Placental pericyte (primary cell): ENCODE results near the gene PYM1. TPM values are rescaled to one million over a fixed set of nuclear protein-coding genes. Genes with fewer than 3 reads are reported as not detected.

Source experiments
- total RNA-seq: library from RNA; depleted of rRNA; stranded (reverse); fragments of >200 nt; gene quantifications from 2 replicates; pipeline ENCODE4 v1.2.3, GENCODE V29; 2012

Gene PYM1
- 27.9 and 33.9 TPM in 2 replicates for total RNA-seq

DNA sequence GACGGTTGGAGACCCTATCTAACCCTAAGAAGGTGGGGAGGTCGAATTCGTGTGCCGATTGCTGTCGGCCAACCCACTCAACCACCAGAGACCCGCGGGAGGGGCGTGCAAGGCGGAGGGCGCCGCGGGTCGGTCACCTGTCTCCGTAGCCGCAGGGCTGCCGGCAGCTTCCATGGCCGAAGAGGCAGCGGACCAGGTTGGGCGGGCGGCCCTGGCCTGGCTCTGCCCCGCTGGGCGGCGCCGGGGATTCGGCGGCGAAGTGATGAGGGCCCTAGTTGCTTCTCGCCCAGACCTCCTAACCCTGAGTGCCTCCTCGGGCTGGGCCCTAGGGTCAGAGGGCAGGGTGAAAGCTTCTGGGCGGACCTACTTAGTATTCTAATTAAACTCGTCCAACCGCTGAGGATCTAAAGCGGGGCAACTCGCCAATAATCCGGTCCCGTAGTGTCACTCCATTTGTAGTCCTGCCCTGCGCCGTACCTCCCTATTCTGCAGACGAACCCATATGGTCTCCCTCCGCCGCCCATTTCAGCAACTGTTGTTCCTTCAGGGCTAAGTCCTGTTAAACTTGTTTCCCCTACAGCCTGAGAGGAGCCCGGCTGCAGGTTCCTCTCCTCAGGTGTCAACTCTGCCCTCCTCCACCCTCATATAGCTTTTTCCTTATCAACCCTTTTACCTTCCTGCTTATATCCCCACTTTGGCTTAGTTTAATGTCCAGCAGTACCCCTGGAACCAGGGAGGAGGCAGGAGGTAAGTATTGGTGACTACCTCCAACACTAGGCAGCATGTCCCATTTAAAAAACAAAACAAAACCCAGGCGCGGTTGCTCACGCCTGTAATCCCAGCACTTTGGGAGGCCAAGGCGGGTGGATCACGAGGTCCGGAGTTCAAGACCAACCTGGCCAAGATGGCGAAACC, at the start of gene PYM1:
Gene PYM1 (minus strand): TSS at position 307 of the 915 bp plus-strand sequence. CDS start 133 bp downstream, at position 174.

DNA sequence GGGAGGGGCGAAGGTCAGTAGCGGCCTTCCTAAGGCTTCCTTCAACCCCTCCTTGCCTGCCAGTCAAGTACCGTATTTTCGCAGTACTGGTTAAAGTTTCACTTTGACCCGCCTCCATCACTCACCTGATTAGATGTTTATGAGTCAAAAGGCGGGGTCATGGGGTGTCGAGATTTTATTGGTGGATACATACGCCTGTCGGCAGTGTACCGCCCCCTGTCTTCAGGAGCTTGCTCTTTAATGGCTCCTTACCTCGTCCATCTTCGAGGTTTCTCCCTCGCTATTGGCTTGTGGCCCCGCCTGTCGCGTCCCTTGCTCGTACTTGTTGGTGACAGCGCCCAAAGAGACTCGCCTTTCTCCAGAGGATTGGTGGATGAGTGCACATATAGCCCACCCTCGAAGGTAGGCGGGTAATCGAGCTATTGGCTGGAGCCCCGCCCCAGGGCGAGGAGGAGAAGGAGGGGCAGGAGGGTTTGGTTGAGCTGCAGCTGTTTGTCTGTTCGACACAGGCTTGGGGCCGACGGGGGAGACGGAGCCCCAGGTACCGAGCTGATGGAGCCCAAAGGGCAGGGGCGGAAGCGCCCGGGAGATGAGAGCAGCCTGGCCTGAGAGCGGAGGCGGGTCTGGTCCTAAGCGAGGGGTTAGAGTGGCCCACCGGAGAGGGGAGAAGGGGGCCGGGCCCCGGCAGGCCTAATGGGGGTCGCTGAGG, 46.1 kb upstream of the PYM1 start, which contains the start of gene RAB5B:
Gene RAB5B (plus strand): TSS at position 480 of the 709 bp plus-strand sequence. CDS start 12,883 bp downstream, outside the sequence.

DNA sequence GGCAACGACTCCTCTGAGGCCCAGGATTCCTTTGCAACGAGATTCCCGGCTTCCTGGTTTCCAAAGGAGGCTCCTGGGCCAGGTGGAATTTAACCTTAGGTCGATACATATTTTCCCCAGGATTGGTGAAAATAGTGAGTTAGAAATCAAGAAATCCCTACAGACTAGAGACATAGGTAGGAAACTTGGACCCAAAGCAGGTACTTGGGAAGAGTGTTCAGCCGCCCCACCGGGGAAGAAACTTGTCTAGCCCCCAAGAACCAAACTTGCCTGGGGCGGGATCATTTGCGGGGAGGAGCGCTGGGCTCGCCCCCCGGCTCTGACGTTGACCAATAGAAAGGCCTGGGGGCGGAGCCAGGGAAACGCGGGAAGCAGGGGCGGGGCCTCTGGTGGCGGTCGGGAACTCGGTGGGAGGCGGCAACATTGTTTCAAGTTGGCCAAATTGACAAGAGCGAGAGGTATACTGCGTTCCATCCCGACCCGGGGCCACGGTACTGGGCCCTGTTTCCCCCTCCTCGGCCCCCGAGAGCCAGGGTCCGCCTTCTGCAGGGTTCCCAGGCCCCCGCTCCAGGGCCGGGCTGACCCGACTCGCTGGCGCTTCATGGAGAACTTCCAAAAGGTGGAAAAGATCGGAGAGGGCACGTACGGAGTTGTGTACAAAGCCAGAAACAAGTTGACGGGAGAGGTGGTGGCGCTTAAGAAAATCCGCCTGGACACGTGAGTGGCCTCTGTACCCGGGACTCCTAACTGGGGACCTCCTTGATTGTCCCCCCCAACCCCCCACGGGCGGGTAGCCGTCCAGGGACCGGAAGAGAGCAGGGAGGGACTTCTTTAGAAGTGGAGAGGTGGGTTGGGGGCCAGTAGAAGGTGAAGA, 39.0 kb upstream of the PYM1 start, which contains the start of gene CDK2:
Gene CDK2 (plus strand): TSS at position 423 of the 874 bp plus-strand sequence. CDS start 179 bp downstream, at position 602.

DNA sequence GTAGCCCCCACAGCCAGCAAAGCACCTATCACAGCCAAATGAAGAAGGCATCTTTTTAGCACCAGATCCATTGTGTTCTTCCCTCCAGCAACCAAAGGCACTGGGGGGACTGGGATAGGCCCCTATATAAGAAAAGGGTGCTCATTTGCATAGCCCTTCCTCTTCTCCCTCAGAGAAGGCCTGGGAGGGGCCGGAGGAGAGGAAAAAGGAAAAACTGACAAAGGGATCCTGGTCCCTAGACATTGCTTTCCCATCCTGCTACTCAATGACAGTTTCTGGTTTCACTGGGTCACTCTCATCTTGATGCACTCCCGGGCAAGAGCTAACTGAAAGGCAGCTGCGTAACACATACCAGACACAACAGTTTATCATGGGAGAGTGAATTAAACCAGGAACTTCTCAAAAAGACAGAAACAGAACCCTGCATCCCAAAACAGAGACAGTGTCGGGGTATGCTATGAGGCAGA, 38.3 kb upstream of the PYM1 start, which contains the start of gene PMEL:
Gene PMEL (minus strand): TSS at position 102 of the 467 bp plus-strand sequence. CDS start 31 bp downstream, at position 71.

DNA sequence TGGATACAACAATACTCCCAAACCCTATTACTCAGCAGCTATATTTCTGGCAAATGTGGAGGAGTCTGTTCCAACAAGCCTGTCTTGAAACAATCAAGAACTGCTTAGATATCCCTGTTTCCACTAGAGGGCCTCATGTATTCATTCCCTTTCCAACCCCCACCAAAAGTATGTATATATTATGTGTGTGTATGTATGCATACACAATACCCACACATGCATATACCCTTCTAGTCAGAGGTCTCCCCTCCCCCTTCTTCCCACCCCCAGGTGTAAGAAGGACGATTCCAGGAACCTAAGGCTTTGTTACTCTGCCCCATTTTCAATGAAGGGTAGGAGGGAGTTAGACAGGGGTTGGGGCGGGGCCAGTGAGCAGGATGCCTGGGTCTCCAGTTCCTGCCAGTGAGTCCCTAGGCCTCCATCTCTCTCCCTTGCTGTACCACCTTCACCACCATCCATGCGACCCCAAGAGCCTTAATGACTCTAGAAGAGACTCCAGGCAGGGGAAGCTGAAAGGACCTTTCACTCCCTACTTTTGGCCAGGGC, 3.1 kb upstream of the PYM1 start, which contains the start of gene DGKA:
Gene DGKA (plus strand): TSS at position 392 of the 546 bp plus-strand sequence. CDS start 5,342 bp downstream, outside the sequence.

Other genes with a start within 250 kb of the PYM1 start
- under 0.01 and 0.14 TPM in 2 replicates for gene ITGA7, start 220.0 kb downstream of the PYM1 start, total RNA-seq
- gene BLOC1S1, start 211.8 kb downstream of the PYM1 start, total RNA-seq = 55.7 and 100 TPM in 2 replicates
- gene RDH5, start 207.5 kb downstream of the PYM1 start, total RNA-seq = 0.66 and 6.2 TPM in 2 replicates
- gene CD63, start 198.9 kb downstream of the PYM1 start, total RNA-seq = 942 and 1,516 TPM in 2 replicates
- 5.3 and 10.6 TPM in 2 replicates for gene GDF11, start 184.8 kb downstream of the PYM1 start, total RNA-seq
- gene SARNP, start 110.2 kb downstream of the PYM1 start, total RNA-seq = 53.3 and 65.9 TPM in 2 replicates
- gene ORMDL2, start 109.9 kb downstream of the PYM1 start, total RNA-seq = 26.3 and 27.8 TPM in 2 replicates
- 35.2 and 56.0 TPM in 2 replicates for gene DNAJC14, start 98.3 kb downstream of the PYM1 start, total RNA-seq
- 9.0 and 11.2 TPM in 2 replicates for gene MMP19, start 85.0 kb downstream of the PYM1 start, total RNA-seq
- gene DGKA, start 3.3 kb upstream of the PYM1 start, total RNA-seq = 32.4 and 42.4 TPM in 2 replicates
- gene PMEL, start 38.1 kb upstream of the PYM1 start, total RNA-seq = 0.72 and 0.88 TPM in 2 replicates
- gene CDK2, start 38.9 kb upstream of the PYM1 start, total RNA-seq = 7.2 and 73.4 TPM in 2 replicates
- gene RAB5B, start 46.2 kb upstream of the PYM1 start, total RNA-seq = 77.3 and 104 TPM in 2 replicates
- gene SUOX, start 69.4 kb upstream of the PYM1 start, total RNA-seq = 5.9 and 17.3 TPM in 2 replicates
- 2.8 and 4.9 TPM in 2 replicates for gene IKZF4, start 93.1 kb upstream of the PYM1 start, total RNA-seq
- gene RPS26, start 114.0 kb upstream of the PYM1 start, total RNA-seq = 329 and 597 TPM in 2 replicates
- under 0.01 and 0.22 TPM in 2 replicates for gene ERBB3, start 152.3 kb upstream of the PYM1 start, total RNA-seq
- 136 and 194 TPM in 2 replicates for gene PA2G4, start 176.7 kb upstream of the PYM1 start, total RNA-seq
- gene RPL41, start 188.7 kb upstream of the PYM1 start, total RNA-seq = 918 and 4,761 TPM in 2 replicates
- 5.0 and 7.4 TPM in 2 replicates for gene ZC3H10, start 190.4 kb upstream of the PYM1 start, total RNA-seq
- gene ESYT1, start 200.4 kb upstream of the PYM1 start, total RNA-seq = 334 and 363 TPM in 2 replicates
- gene MYL6B, start 224.7 kb upstream of the PYM1 start, total RNA-seq = 39.5 and 81.2 TPM in 2 replicates
- gene MYL6, start 230.5 kb upstream of the PYM1 start, total RNA-seq = 1,095 and 1,312 TPM in 2 replicates